Small intestine (tissue), 7 donors: Measurements from ENCODE around the gene RHOH. TPM values are rescaled to one million over a fixed set of nuclear protein-coding genes. Genes with fewer than 3 reads are reported as not detected.
A peak's percentile ranks its signal among the peaks of the same experiment; 100 is the strongest.

Source experiments
- DNase-seq, 2 donors: peaks; one replicate each; pipeline versions ENCODE4 v3.0.0 to v3.0.0-alpha.2; 2013
- FAIRE-seq: peaks from 2 replicates; lab custom pipeline; 2012; peaks lifted over from hg19 to GRCh38; lab: Jason Lieb, UNC
- H3K27ac ChIP-seq, 3 donors: one replicate each; pipeline ENCODE4 v1.5.1; 2013; ENCODE audit warnings: low read length in 2 of 3, mild to moderate bottlenecking in 2 of 3, control low read depth in 1 of 3, inconsistent platforms in 1 of 3, low read depth in 1 of 3, moderate library complexity in 1 of 3
- H3K27me3 ChIP-seq, 3 donors: one replicate each; pipeline ENCODE4 v1.6.1; 2013; ENCODE audit warnings: low read length in 3 of 3, inconsistent platforms in 1 of 3; ENCODE audit not compliant: control insufficient read depth in 3 of 3, insufficient read depth in 3 of 3
- H3K36me3 ChIP-seq, 3 donors: one replicate each; pipeline ENCODE4 v1.6.1; 2013; ENCODE audit warnings: low read length in 3 of 3, inconsistent platforms in 1 of 3, low read depth in 1 of 3, mild to moderate bottlenecking in 1 of 3, moderate library complexity in 1 of 3; ENCODE audit not compliant: control insufficient read depth in 3 of 3, insufficient read depth in 2 of 3
- H3K4me1 ChIP-seq, 3 donors: one replicate each; pipeline ENCODE4 v1.6.1; 2013; ENCODE audit warnings: low read length in 2 of 3, inconsistent platforms in 1 of 3, low read depth in 1 of 3, mild to moderate bottlenecking in 1 of 3, moderate library complexity in 1 of 3; ENCODE audit not compliant: control insufficient read depth in 3 of 3, insufficient read depth in 2 of 3
- H3K4me3 ChIP-seq, 3 donors: one replicate each; pipeline ENCODE4 v1.5.1; 2013; ENCODE audit warnings: low read length in 3 of 3, control low read depth in 1 of 3, inconsistent platforms in 1 of 3, low read depth in 1 of 3, mild to moderate bottlenecking in 1 of 3, moderate library complexity in 1 of 3
- H3K9me3 ChIP-seq, 2 donors: one replicate each; pipeline ENCODE4 v1.6.1; 2013; ENCODE audit warnings: low read depth in 1 of 2, low read length in 1 of 2; ENCODE audit not compliant: control insufficient read depth in 2 of 2, insufficient read depth in 1 of 2
- WGBS, 3 donors: extraction: QIAGEN DNeasy Blood & Tissue Kit; methylation state at CpG; one replicate each; pipeline ENCODE4 v1.1.7; 2013; 5-methylcytosine and 5-hydroxymethylcytosine counted together
- polyA plus RNA-seq, 4 donors: library from polyadenylated mRNA; stranded (reverse) in 3 of 4; unstranded in 1 of 4; fragments of 200-250 nt in 3 of 4; fragments of 120-200 nt in 1 of 4; gene quantifications; one replicate each; pipeline versions ENCODE4 v1.2.1 to v1.2.3, GENCODE V29; 2013
- donor health status: healthy with polysubstance abuse.
- donor health status: control.
- donor health status: control.
- donor health status: Bipolar disorder and iron deficiency.
- donor health status: healthy.

The RHOH gene
- polyA plus RNA-seq, 4 donors: 2.9 to 11.6 (median 3.7) TPM

GRCh38 chr4:40228497-40229365 is 31.9 kb downstream of the RHOH start:
- no peak for FAIRE-seq
- Histone ChIP-seq H3K4me1 (peaks cover 0 to 3% (median 0%) of the 10 kb centered on the region in 3 donors), H3K36me3 (no peaks in the 10 kb centered on the region), H3K9me3 (no peaks in the 10 kb centered on the region), H3K4me3 (no peak overlapping the region), H3K27ac (peak overlapping the region in 1 of 3 donors; percentile 1), H3K27me3 (no peaks in the 10 kb centered on the region)
- 75 to 85% (median 80%) methylated on average over 10 of the region's 10 CpGs for WGBS, 3 donors
- peak in 1 of 2 donors; percentile 32 for DNase-seq

GRCh38 chr4:40231316-40231863 is 34.6 kb downstream of the RHOH start:
- WGBS, 3 donors: 78 to 92% (median 79%) methylated on average over 8 of the region's 8 CpGs
- no peaks in the 10 kb centered on the region for H3K27me3 ChIP-seq
- H3K27ac ChIP-seq: peak overlapping the region in 1 of 3 donors; percentile 56
- no peaks in the 10 kb centered on the region for H3K36me3 ChIP-seq
- no peak for FAIRE-seq
- DNase-seq: no peak
- no peaks in the 10 kb centered on the region for H3K9me3 ChIP-seq
- no peak overlapping the region for H3K4me3 ChIP-seq
- H3K4me1 ChIP-seq: peaks cover 0 to 3% (median 0%) of the 10 kb centered on the region in 3 donors

DNA sequence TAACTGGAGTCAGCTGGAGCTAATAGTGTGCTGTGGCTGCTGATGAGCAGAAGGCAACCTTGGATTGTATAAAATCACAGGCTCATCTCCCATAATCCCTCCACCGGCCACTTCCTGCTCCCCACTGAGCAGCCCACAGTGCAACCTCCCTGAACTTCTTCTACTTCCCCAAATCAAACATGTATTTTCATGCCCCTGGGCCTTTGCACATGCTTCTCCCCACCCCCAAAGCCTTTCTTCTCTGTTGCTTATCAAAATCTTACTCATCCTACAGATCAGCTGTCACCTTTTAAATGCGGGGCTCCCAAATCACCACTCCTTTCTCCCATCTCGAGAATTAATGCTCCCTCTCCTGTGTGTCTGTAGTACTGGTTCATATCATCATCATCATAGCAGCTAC is 35.8 kb downstream of the RHOH start:
- DNase-seq (no peak), FAIRE-seq (no peak)
- Histone ChIP-seq H3K27me3 (no peaks in the 10 kb centered on the region), H3K36me3 (no peaks in the 10 kb centered on the region), H3K27ac (no peak overlapping the region), H3K4me1 (peaks cover 0 to 3% (median 0%) of the 10 kb centered on the region in 3 donors), H3K9me3 (no peaks in the 10 kb centered on the region), H3K4me3 (no peak overlapping the region)
- 64 to 80% (median 75%) methylated on average over 3 of the region's 3 CpGs for WGBS, 3 donors

GRCh38 chr4:40233227-40233626 is 36.4 kb downstream of the RHOH start:
- DNase-seq (no peak), FAIRE-seq (no peak)
- Histone ChIP-seq H3K9me3 (no peaks in the 10 kb centered on the region), H3K4me3 (no peak overlapping the region), H3K27me3 (no peaks in the 10 kb centered on the region), H3K4me1 (peaks cover 0 to 3% (median 0%) of the 10 kb centered on the region in 3 donors), H3K36me3 (no peaks in the 10 kb centered on the region), H3K27ac (no peak overlapping the region)
- WGBS, 3 donors: 39 to 76% (median 47%) methylated on average over 3 of the region's 3 CpGs

GRCh38 chr4:40234519-40235039 is 37.7 kb downstream of the RHOH start:
- H3K27ac ChIP-seq: no peak overlapping the region
- no peak for FAIRE-seq
- WGBS, 3 donors: 62 to 79% (median 79%) methylated on average over 3 of the region's 3 CpGs

DNA sequence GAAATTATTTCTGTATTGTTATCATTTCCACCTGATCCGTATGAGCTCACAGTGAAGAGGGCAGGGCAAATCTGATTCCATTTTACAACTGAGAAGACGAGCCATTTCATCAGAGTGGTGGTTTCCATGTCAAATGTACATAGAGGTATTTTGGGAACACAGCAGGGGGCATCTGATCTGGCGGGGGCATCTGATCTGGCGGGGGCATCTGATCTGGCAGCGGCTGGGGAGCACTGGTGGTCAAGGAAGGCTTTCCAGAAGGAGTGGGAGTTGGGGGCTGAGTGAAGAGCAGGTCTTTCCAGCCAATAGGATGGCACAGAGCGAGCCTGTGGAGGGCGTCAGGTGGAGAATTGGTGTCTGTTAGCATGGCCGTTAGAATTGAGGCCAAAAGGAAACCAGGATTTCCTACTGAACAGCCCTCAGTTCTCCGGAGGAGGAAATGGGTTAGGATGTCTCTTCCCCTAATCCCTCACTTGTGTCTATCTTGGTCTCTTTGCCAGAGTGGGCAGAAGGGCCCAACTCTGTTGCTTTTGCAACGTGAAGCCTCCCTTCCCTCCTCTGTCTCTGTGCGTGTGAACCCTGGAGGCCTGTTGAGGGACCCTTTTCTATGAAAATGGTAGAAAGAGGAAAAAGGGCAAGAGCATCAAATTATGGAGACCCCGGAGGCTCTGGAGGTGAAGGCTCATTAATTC is 41.3 kb downstream of the RHOH start:
- H3K27me3 ChIP-seq: no peaks in the 10 kb centered on the region
- WGBS, 3 donors: 68 to 84% (median 80%) methylated on average over 12 of the region's 12 CpGs
- no peaks in the 10 kb centered on the region for H3K36me3 ChIP-seq
- no peak for DNase-seq
- no peaks in the 10 kb centered on the region for H3K4me1 ChIP-seq
- H3K4me3 ChIP-seq: no peak overlapping the region
- H3K27ac ChIP-seq: peak overlapping the region in 2 of 3 donors; percentile 47 to 63
- no peaks in the 10 kb centered on the region for H3K9me3 ChIP-seq
- FAIRE-seq: no peak

More at GRCh38 chr4:40234519-40235039, 37.7 kb downstream of the RHOH start:
- no peaks in the 10 kb centered on the region for H3K36me3 ChIP-seq
- DNase-seq: no peak
- no peaks in the 10 kb centered on the region for H3K27me3 ChIP-seq
- H3K4me3 ChIP-seq: no peak overlapping the region
- H3K9me3 ChIP-seq: no peaks in the 10 kb centered on the region
- no peaks in the 10 kb centered on the region for H3K4me1 ChIP-seq

GRCh38 chr4:40238700-40239548 is 42.1 kb downstream of the RHOH start:
- peak; percentile 16 to 52 for DNase-seq
- Histone ChIP-seq H3K9me3 (no peaks in the 10 kb centered on the region), H3K4me3 (no peak overlapping the region), H3K27me3 (no peaks in the 10 kb centered on the region), H3K27ac (peak overlapping the region in 2 of 3 donors; percentile 47 to 63), H3K4me1 (no peaks in the 10 kb centered on the region), H3K36me3 (no peaks in the 10 kb centered on the region)
- no peak for FAIRE-seq
- WGBS, 3 donors: 63 to 79% (median 65%) methylated on average over 12 of the region's 12 CpGs
